Fibroblast of lung (primary cell): Measurements from ENCODE around the gene CAPN3. TPM values are rescaled to one million over a fixed set of nuclear protein-coding genes. Genes with fewer than 3 reads are reported as not detected.

Experiments
- DNase-seq, 2 donors: peaks; one replicate each; pipeline versions ENCODE4 v3.0.0 to v3.0.0-alpha.2; 2010; ENCODE audit warnings: low read depth in 2 of 2
- H2AFZ ChIP-seq: 2 replicates; pipeline ENCODE4 v1.5.1; 2012; ENCODE audit warnings: low read length, control low read depth, inconsistent platforms
- H3K27ac ChIP-seq: 2 replicates; pipeline ENCODE4 v1.5.1; 2011; ENCODE audit warnings: low read length, control low read depth; ENCODE audit not compliant: insufficient read depth
- H3K27me3 ChIP-seq: 2 replicates; pipeline ENCODE4 v1.5.1; 2011; ENCODE audit warnings: mild to moderate bottlenecking, low read length; ENCODE audit not compliant: control insufficient read depth, insufficient read depth
- H3K36me3 ChIP-seq: 2 replicates; pipeline ENCODE4 v1.5.1; 2011; ENCODE audit warnings: low read length; ENCODE audit not compliant: control insufficient read depth, insufficient read depth
- H3K4me1 ChIP-seq: 2 replicates; pipeline ENCODE4 v1.5.1; 2011; ENCODE audit warnings: low read length; ENCODE audit not compliant: control insufficient read depth, insufficient read depth; ENCODE audit errors: extremely low read depth
- H3K4me2 ChIP-seq: 2 replicates; pipeline ENCODE4 v1.5.1; 2011; ENCODE audit warnings: low read length, control low read depth; ENCODE audit not compliant: insufficient read depth; ENCODE audit errors: extremely low read depth
- H3K4me3 ChIP-seq, 4 experiments: fragments of 200-600 bp in 1 of 4; sonication (generic) in 1 of 4; replicated peaks in 1 of 4; 2 replicates each; pipeline ENCODE4 v1.5.1; 2011 to 2016; ENCODE audit warnings: low read length in 4 of 4, low read depth in 3 of 4, mild to moderate bottlenecking in 3 of 4, control low read depth in 2 of 4, inconsistent platforms in 1 of 4, mixed read lengths in 1 of 4; ENCODE audit not compliant: insufficient read depth in 1 of 4; ENCODE audit errors: control extremely low read depth in 1 of 4
- H3K79me2 ChIP-seq: 2 replicates; pipeline ENCODE4 v1.5.1; 2012; ENCODE audit warnings: mild to moderate bottlenecking, low read length, inconsistent platforms; ENCODE audit not compliant: control insufficient read depth, insufficient read depth
- H3K9ac ChIP-seq: 2 replicates; pipeline ENCODE4 v1.5.1; 2011; ENCODE audit warnings: mild to moderate bottlenecking, low read length, control low read depth; ENCODE audit not compliant: insufficient read depth
- H3K9me3 ChIP-seq: 2 replicates; pipeline ENCODE4 v1.5.1; 2012; ENCODE audit warnings: low read depth, low read length; ENCODE audit not compliant: control insufficient read depth, insufficient read depth
- H4K20me1 ChIP-seq: 2 replicates; pipeline ENCODE4 v1.5.1; 2011; ENCODE audit warnings: low read length; ENCODE audit not compliant: control insufficient read depth, insufficient read depth; ENCODE audit errors: extremely low read depth
- CTCF ChIP-seq, 2 donors: IDR thresholded peaks in 1 of 2; conservative IDR thresholded peaks in 1 of 2; 1 replicate in 1 of 2; 2 replicates in 1 of 2; pipeline ENCODE4 v1.5.1; 2011 to 2012; ENCODE audit warnings: low read length in 2 of 2, control low read depth in 1 of 2, inconsistent platforms in 1 of 2, low read depth in 1 of 2, mild to moderate bottlenecking in 1 of 2
- EZH2 ChIP-seq: IDR thresholded peaks from 2 replicates; pipeline ENCODE4 v1.5.1; 2012; ENCODE audit warnings: low read length, control low read depth, mild to moderate bottlenecking; ENCODE audit errors: missing control alignments
- polyA plus RNA-seq, 2 donors: library from polyadenylated mRNA; depleted of rRNA in 1 of 2; stranded (reverse) in 1 of 2; unstranded in 1 of 2; fragments of >200 nt; gene quantifications; 2 replicates each; pipeline ENCODE4 v1.2.1, GENCODE V29; 2011 to 2012; ENCODE audit warnings: missing spikeins in 1 of 2
- total RNA-seq: library from RNA; depleted of rRNA; stranded (reverse); fragments of >200 nt; gene quantifications from 2 replicates; pipeline ENCODE4 v1.2.1, GENCODE V29; 2014

The CAPN3 gene
- total and polyA plus RNA-seq, 2 donors (not counting 1 experiment from before 2014, with no cell fraction given), result 1.3 to 3.6 TPM

- Histone ChIP-seq H3K36me3 (no peaks in the 10 kb centered on the region), H3K9me3 (no peaks in the 10 kb centered on the region), H3K4me1 (no peaks in the 10 kb centered on the region), H2AFZ (no peak overlapping the region), H3K79me2 (no peaks in the 10 kb centered on the region), H3K27me3 (no peaks in the 10 kb centered on the region), H3K4me2 (no peak overlapping the region), H3K9ac (no peak overlapping the region), H3K4me3 (no peak overlapping the region), H3K27ac (no peak overlapping the region), H4K20me1 (no peaks in the 10 kb centered on the region)
- peak; percentile 9 to 85 for DNase-seq
- TF ChIP-seq EZH2, result no peak
- TF ChIP-seq CTCF (conservative IDR thresholded peaks at IDR 0.05 in 1 of 2, IDR thresholded peaks at IDR 0.05 in 1 of 2; ENCODE audit: low read depth in 1 of 2, low read length in 2 of 2), result no peak
These were observed 35.0 kb upstream of the CAPN3 start for GRCh38 chr15:42324308-42324707.

GRCh38 chr15:42329161-42329560, 30.1 kb upstream of the CAPN3 start:
- Histone ChIP-seq H3K27ac (no peak overlapping the region), H3K79me2 (no peaks in the 10 kb centered on the region), H3K9ac (no peak overlapping the region), H3K9me3 (no peaks in the 10 kb centered on the region), H3K4me3 (no peak overlapping the region), H2AFZ (no peak overlapping the region), H3K27me3 (no peaks in the 10 kb centered on the region), H3K4me1 (no peaks in the 10 kb centered on the region), H4K20me1 (no peaks in the 10 kb centered on the region), H3K36me3 (no peaks in the 10 kb centered on the region), H3K4me2 (no peak overlapping the region)
- no peak for DNase-seq
- TF ChIP-seq EZH2 (no peak), CTCF (conservative IDR thresholded peaks at IDR 0.05 in 1 of 2, IDR thresholded peaks at IDR 0.05 in 1 of 2; ENCODE audit: low read depth in 1 of 2, low read length in 2 of 2) (no peak)

GRCh38 chr15:42329992-42330391, 29.3 kb upstream of the CAPN3 start:
- H2AFZ ChIP-seq, result no peak overlapping the region
- no peak overlapping the region for H3K4me2 ChIP-seq
- no peaks in the 10 kb centered on the region for H3K79me2 ChIP-seq
- no peaks in the 10 kb centered on the region for H3K27me3 ChIP-seq
- H3K4me3 ChIP-seq, result no peak overlapping the region
- H3K36me3 ChIP-seq, result no peaks in the 10 kb centered on the region
- DNase-seq, result no peak
- H3K9ac ChIP-seq, result no peak overlapping the region
- no peaks in the 10 kb centered on the region for H3K4me1 ChIP-seq
- H3K27ac ChIP-seq, result no peak overlapping the region
- no peak for TF ChIP-seq CTCF (conservative IDR thresholded peaks at IDR 0.05 in 1 of 2, IDR thresholded peaks at IDR 0.05 in 1 of 2; ENCODE audit: low read depth in 1 of 2, low read length in 2 of 2)
- TF ChIP-seq EZH2, result no peak
- H4K20me1 ChIP-seq, result no peaks in the 10 kb centered on the region
- no peaks in the 10 kb centered on the region for H3K9me3 ChIP-seq
